Hepatocyte (in vitro differentiated cells): Measurements from ENCODE around the gene IRX2.

Experiments used
- EZH2 ChIP-seq: fragments of 200-600 bp; sonication (generic); IDR thresholded peaks from 2 replicates; pipeline ENCODE4 v1.6.1; 2016; ENCODE audit warnings: antibody characterized with exemption, mild to moderate bottlenecking, borderline replicate concordance
- EZH2phosphoT487 ChIP-seq: fragments of 200-600 bp; sonication (generic); IDR thresholded peaks from one replicate; pipeline ENCODE4 v1.6.1; 2018; ENCODE audit warnings: antibody characterized with exemption, mild to moderate bottlenecking, low read depth, moderate library complexity; ENCODE audit not compliant: unreplicated experiment, severe bottlenecking
- TF ChIP-seq, protein P1 (sequence below): fragments of 200-600 bp; sonication (generic); IDR thresholded peaks from 2 replicates; pipeline ENCODE4 v1.5.1; 2016; ENCODE audit warnings: antibody characterized with exemption, mild to moderate bottlenecking; ENCODE audit not compliant: poor library complexity

DNA sequence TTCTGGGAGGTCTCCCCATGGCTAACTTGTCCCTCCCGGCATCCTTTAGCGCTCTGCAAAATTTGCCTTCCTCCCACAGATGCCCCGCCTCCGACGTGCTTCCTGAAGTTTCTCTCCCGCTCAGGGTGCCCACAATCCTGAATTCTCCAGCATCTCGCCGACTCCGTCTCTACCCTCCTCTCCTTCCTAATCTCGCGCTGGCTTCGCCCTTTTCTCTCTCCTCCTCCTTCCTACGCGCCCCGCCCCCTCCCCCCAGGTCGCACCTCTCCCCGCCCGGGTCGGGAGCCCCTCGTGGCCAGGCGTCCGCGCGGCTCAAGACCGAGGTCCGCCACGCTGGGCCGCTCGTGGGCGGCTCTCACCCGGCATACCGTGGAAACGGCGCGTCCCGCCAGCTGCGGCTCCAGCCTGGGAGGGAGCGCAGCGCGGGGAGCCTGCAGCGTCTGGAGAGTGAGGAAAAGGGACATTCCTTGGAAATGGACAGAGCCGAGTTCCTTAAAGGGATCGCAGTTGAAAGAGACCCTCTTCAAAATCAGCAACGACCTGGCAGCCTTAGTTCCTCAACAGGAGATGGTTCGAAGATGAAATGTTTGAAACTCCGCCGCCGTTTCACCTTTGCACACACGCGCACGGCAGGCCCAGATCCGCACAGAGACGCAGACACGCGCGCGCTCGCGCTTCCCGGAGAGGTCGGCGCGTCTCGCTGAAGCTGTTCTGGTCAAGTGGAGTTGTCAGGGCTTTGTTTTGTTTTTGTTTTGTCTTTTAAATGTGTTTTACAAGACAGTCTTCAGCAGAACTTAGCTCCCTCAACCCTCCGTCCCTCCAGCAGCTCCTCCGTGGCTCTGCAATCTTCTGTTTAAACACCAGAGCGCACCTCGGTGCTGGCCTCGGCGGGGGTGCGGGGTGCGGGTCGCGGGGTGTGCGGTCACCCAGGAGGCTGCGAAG lies 5.0 kb upstream of the IRX2 start:
- no peak for TF ChIP-seq EZH2
- TF ChIP-seq, protein P1, sequence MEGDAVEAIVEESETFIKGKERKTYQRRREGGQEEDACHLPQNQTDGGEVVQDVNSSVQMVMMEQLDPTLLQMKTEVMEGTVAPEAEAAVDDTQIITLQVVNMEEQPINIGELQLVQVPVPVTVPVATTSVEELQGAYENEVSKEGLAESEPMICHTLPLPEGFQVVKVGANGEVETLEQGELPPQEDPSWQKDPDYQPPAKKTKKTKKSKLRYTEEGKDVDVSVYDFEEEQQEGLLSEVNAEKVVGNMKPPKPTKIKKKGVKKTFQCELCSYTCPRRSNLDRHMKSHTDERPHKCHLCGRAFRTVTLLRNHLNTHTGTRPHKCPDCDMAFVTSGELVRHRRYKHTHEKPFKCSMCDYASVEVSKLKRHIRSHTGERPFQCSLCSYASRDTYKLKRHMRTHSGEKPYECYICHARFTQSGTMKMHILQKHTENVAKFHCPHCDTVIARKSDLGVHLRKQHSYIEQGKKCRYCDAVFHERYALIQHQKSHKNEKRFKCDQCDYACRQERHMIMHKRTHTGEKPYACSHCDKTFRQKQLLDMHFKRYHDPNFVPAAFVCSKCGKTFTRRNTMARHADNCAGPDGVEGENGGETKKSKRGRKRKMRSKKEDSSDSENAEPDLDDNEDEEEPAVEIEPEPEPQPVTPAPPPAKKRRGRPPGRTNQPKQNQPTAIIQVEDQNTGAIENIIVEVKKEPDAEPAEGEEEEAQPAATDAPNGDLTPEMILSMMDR = peak; percentile 24
- peak; percentile 72 for TF ChIP-seq EZH2phosphoT487
